Activated CD4-positive, alpha-beta T cell treated with anti-CD3 and anti-CD28 coated beads, Interleukin-2, amount 50 U/mL, for 16 hours (primary cell): ENCODE results near the gene CNTN5.

Experiments used
- DNase-seq: peaks from one replicate; pipeline ENCODE4 v3.0.0-alpha.2; 2020

Gene CNTN5

DNA sequence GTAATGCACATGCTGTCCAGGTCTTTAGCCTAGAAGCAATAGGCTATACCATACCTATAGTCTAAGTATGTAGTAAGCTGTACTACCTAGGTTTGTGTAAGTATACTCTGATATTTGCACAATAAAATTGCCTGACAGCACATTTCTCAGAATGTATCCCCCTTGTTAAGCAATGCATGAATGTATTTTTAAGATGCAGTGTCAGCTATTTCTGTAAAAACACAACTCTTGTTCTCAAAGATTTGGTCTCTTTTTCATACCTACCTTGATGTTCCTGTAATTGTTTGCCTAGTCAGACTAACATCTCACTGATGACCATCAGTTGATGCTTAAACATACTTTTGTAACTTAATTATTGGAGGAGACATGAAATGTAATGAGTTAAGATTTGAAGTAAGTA, 619.9 kb downstream of the CNTN5 start:
- DNase-seq = no peak

DNA sequence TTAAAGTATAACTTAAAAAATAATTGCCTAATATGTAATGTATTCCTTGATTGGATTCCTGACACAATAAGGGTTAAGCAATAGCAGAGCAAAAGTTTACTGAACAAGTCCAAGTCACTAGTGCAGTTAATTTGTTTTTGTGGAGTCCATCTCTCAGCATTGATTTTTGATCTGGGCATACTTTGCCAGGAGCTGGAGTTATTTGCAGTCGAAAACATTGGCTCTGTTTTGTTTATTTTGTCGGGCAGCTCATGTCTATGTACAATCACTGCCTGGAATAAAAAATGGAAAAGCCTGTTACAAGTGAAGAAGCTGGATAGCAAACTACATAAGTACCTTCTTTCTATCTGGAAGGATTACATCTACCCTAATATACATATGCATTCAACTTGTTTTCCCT, 625.2 kb downstream of the CNTN5 start:
- no peak for DNase-seq

DNA sequence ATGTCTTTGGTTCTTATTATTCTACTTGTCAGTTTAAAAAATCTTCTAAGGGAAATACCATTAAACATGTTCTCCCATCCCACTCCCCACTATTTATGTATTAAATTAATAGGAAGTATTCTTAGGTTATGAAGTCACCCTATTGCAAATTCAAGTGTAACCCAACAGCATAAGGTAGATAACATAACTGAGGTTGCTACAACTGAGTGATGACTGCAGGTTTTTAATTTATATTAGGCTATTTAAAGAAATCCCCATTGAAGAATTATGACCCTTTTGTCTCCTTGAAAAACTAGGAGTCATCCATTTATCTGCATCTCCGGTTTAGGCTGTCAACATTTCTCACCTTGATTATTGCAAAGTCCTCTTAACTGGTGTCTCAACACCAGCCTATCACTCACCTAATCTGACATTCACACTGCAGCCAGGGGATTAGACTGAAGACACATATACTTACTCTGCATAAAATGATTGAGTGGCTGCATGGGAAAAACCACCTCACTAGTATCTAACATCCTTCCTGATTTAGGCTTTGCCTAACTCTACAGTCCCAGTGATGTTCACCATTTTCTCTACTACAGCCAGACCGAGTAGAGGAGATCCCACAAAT, 649.4 kb downstream of the CNTN5 start:
- no peak for DNase-seq

DNA sequence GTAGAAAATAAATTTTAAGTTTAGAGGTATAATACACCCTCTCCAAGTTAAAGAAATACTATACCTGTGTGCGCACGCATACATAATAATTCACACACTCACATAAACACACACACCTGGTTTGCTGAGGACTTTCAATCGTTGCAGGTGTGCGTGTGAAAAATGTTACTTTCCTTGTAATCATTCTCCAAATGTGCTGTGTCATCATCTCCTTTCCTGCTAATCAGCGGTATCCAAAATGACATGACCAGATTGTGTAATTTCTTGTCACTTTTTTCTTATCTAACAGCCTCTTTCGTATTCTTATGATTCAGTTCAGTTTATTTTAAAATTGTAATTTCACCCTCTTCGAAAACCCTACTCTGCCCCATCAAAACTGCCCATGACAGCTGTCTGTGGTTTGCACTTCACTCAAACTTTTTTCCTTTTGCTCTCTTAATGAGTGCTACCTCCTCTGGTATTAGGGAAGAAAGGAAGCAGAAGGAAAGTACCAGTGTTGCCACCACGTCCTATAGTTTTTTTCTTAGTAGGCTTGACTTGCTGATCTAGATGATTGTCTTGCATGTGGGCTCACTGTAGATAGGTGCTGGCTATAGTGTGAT, 651.2 kb downstream of the CNTN5 start:
- DNase-seq = no peak

DNA sequence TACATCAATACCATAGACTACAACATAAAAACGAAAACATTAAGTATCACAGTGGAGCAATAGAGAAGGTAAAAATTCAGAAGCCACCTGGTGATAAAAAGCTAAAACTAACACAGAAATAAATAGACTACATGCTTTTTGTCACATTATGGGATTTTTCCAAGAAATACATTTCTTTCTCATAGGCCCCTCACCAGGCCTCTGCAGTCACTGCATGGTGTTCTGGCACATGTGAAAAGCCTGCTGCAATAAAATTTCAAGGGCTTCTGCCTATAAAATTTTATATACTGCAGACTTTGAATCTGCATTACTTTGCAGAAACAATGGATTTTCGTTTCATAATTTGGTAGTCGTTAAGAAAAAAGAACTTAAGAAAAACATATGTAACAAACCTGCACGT, 655.5 kb downstream of the CNTN5 start:
- no peak for DNase-seq

DNA sequence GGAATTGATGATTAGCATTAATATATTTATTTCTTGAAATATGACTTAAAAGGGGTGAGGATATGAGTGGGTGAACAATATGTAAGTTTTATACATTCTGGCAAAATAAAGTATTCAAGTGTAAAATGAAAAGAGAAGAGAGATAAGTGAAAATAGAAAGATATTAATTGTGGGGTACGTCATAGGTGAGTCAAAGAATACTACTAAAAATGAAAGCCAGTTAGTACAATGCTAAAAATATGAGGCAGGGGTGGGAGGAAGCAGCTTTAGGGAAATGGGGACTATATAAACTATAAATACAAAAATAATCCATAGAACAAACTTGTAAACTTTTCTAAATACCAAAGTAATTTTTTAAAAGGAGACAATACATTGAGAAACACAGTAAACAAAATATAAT, 661.4 kb downstream of the CNTN5 start:
- no peak for DNase-seq

DNA sequence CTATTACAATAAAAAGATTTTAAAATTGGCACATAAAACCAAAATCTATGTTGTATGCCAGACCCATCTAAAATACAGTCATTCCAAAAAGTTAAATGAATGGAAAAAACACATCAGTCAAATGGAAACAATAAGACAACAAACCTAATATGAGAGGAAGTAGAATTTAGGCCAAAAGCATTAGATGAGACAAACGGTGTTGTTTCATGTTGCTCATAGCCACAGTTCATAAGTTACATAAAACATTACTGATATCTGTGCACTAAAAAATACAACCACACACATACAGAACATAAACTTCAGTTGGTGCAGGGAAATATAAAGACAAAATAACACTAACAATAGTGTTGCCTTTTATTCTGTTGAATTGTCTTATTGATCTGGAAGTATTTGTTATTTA, 661.9 kb downstream of the CNTN5 start:
- DNase-seq = no peak

DNA sequence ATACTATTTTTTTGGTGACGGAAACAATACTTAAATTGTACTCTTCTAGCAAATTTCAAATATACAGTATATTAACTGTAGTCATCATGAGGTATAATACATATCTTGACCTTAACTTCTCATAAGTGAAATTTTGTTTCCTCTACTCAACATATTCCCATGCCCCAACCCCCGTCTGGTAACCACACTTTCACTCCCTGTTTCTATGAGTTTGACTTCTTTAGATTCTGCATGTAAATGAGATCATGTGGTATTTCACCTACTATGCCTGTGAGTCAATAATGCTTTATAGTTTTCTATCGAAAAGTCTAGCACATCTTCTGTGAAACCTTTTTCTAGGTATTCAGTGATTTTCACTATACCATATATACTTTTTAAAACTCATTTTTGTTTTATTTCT, 663.2 kb downstream of the CNTN5 start:
- no peak for DNase-seq

DNA sequence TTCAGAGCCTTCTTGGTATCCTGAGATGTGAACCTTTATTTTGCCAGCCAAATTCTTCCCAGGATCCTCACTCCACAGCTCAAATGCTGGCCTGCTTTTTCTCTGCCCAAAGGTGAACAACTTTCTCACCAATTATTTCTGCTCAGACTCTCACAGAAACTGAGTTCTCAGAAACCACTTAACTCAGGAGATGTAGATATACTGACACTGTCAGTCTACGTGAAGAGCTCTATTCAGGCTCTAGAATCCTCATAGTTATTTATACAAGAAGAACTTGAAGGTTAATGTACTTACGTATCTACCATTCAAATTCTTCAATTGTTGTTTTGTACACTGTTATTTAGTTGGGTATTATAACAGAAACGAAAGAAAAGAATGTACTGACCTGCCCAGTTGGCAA, 666.1 kb downstream of the CNTN5 start:
- no peak for DNase-seq

DNA sequence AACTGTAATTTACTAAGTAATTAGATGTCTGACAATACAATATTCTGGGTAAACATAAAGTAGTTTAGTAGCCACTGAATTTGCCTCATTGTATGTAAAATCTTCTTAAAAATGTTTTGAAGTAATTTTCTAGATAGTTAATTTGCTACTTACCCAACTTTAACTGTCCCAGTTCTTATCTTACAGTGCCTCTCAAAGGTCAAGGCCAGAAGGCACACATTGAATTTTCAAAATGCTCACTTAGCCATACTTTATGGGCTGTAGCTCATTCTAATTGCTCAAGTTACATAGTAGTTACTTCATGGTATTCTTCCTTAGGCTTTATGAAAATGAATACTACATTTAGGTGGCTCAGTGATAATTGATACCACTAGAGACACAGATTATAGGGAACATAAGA, 666.6 kb downstream of the CNTN5 start:
- DNase-seq = no peak

DNA sequence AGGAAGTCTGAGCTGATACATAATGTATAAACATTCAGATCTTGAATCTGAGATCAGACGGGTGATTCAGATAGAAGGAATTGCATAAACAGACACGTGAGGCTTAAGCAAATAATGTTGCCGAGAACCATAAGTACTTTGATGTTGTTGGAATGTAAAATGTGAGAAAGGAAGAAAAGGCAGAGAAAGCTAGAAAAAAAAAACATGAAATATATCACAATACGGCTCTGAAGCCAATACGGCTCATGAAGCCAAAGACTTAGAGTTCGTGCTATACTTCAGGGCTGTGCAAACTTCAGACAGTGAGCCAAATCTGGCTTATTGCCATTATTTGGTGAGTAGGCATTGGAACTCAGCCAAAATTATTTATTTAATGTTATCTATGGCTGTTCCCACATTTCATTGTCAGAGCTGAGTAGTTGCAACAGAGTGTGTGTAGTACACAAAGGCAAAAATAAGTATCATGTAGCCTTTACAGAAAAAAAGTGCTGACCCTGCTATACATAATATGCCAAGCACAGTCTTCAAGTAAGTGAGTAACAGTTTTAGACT, 673.3 kb downstream of the CNTN5 start:
- no peak for DNase-seq

DNA sequence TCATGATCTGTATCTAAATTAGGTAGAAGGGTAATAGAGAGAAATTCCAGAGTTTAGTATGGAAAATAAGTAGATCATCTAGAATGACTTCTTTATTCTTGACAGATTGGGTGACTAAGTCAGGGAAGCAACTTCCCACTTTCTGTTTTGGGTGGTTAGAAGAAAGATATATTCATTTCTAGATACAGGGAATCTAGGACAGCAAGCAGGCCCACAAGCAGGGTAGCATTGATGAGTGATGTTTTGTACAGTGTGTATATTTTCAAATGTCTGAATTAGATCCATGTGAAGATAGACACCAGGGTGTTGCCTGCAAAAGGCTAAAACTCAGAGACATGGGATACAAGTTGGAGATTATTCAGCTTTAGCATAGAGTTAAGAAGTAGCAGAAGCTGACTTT, 674.4 kb downstream of the CNTN5 start:
- DNase-seq = no peak

DNA sequence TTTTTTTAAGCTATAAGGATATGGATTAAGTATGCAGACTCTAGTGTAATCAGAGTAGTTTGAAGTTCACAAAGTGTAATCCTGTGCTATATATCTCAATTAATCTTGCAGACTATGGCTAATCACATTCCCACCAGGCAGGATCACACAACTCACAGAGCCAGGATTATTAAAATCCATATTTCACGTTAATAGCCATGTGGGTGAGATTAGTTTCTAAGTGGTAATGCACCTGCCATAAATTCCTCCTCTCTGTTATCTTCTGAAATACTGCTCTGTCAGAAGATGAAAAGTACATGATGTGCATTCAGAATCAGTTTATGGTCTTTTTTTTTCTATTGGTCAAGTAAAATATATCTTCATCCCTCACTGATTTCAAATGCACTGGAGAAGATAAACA, 686.1 kb downstream of the CNTN5 start:
- DNase-seq = no peak

DNA sequence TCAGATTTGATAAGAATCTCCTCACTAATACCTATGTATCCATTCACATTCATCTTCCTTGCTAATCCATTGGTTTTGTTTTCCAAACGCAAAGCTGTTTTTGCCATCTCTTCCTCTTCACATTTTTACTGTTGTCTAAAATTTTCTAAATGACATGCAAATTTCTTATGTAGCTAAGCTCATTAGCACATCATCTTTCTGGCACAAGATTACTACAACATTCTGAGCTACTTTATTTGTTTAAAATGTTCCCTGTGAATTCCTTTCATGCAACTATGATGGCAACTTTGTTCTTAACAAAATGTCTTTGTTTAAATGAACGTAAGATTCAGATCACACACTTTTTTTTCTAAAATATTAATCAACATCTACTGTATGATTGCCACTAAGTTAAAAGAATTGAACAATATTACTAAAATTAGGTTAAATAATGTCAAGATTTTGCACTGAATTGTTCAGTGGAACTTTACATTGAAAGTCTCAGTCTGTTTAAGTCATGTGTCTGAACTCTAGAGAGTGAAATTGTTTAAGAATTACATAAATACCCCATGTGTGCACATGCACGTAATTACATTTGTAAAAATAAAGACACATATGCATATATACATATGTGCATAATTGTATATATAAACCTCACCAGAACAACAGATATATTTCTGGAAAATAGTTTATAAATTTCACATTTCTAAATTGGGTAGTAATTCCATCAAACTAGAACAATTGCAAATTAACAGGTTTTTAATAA, 688.4 kb downstream of the CNTN5 start:
- no peak for DNase-seq

DNA sequence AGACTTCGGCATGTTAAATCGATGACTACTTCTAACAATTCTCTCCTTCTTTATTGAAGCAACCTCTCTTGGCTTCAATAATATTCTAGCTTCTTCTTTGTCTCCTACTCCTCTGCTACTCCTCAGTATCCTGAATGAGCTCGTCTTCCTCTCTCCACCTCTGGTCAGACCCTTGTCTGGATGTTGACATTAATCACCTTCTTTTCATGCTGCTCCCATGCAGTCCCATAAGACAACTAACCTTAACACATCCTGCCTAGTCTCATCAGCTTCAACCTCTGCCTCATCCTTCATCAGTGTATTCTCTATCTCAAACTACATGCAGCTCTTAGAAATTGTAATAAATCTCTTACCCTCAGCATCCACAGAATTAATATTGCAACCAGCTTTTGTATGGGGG, 695.6 kb downstream of the CNTN5 start:
- DNase-seq = no peak

DNA sequence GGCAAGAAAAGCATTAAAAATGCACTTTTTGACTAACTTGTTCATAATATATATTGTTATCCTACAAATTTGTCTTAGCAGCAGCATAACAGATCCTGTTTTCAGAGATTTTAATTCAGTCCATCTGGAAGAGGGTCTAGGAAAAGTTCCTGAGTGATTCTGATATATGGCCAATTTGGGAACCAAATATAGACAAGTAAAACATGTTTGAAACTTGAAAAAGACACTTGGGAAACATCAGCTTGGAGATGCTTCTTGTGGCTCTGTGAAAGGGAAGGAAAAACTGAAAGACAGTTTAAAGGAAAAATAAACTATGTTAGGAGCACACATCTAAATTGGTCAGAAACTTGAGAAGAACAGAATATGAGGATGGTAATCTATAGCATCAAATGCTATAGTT, 697.5 kb downstream of the CNTN5 start:
- no peak for DNase-seq

DNA sequence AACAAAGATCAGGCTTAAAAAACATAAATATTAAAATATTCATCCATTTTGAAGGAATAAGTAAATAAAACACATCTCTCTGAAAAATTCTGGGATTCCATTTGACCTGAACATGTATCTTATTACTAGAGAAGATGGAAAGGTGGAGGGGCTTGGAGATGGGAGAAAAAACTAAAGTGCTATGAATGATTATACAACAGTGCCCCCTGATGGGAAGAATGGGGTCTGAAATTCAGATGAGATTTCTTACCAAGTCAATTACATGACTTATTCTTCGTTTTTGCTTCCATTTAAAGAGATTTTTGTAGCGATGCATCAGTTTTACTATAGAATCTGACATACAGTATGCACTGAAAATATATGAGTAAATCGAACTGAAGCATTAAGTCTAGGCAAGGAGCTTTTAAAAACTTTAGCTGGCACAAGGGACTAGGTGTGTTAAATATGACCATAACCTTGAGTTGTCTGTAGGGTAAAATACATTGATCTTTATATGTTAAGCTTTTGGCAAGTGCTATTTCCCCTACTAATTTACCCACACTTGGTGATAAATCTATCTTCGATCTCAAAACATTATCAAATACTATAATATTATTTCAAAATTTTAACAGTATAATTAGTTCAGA, 718.8 kb downstream of the CNTN5 start:
- peak; percentile 1 for DNase-seq

DNA sequence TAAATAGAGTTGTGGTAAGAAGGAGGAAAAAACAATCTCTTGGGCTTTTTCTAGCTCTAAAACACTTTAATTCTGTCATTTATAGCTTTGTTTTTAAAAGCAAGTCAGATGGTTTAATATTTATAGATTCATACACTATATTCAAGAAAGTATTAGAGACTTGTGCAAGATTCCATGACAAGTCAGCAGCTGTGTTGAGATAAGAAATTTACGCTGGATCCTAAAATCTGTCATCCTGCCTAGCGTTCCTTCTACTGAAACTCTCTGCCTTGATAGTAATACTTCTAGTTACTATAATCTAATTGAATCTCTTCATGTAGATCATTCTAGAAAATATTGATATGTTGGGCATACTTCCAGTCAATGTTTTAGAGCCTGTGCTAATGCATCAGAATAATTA, 721.8 kb downstream of the CNTN5 start:
- DNase-seq = no peak

DNA sequence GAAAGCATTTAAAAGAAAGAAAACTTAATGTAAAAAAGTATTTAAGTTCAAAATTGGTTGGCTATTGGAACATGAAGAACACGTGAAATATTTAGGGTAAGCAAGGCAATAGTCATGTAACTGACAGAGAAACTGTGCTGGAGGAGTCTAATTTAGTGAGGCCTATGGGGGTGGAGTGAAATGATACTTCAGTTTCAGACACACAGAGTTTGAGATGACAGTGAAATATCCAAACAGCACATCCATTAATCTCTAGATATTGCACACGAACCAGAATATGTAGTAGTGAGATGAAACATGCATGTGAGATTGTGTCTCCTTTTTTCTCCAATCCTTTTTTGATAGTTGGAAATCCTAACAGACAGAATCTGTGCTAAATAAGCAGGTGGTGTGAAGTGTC, 739.0 kb downstream of the CNTN5 start:
- no peak for DNase-seq

DNA sequence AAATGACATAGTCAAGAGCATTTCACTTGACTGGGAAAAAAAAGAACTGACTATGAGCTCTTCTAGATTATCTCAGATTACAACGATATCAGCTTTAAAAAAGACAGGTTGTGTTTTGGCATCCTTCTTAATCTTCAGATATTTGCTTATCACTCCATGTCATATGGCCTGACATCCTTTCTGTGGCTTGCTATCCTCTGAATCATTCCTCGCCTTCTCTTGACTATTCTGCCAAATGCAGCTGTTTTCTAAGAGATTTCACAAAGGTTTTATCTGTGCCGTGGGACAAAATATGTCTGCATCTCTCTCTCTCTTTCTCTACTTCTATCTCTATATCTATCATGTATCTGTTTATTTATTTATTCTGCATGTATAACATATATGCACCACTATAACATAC, 746.1 kb downstream of the CNTN5 start:
- no peak for DNase-seq

DNA sequence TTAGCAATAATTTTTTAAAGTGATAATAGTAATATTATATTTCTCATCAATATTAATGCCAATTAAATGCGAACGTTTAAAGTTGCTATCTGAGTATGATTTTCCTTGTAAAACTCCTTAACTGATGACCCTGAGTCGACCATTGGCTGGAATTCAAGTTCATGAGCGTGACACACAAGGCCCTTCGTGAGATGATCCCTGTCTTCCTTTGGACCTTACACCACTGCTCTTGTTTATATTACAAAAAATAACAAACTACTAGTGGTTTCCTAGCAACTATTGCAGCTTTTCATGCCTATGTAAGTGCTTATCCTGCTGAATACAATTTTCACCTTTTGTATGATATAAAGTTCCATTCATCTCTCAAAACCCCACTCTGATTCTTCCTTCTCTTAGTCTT, 752.9 kb downstream of the CNTN5 start:
- DNase-seq = no peak

DNA sequence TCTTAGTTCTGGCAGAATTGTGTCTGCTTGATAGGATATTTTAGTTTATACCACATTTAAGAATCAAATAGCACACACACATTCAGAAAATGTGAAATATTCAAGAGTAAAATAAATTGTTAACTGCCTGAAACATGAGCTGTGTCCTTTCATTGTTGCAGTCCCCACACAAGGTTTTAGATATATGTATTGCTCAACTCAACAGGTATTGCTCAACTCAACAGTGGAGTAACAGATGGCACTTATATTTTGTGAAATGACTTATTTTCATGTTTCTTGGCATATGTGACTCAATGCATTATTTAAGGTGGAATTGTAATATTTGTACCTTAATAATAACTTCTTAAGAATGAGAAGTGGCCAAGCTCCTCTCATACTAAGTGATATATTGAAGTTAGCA, 760.3 kb downstream of the CNTN5 start:
- DNase-seq = no peak

DNA sequence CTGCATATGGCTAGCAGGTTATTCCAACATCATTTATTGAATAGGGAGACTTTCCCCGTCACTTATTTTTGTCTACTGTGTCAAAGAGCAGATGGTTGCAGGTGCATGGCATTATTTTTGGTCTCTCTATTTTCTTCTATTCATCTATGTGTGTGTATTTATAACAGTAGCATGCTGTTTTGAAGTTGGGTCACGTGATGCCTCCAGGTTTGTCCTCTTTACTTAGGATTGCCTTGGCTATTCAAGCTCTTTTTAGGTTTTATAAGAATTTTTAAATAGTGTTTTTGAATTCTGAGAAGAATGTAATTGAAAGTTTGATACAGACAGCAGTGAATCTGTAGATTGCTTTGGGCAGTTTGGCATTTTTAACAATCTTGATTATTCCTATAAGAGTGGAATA, 770.6 kb downstream of the CNTN5 start:
- no peak for DNase-seq

DNA sequence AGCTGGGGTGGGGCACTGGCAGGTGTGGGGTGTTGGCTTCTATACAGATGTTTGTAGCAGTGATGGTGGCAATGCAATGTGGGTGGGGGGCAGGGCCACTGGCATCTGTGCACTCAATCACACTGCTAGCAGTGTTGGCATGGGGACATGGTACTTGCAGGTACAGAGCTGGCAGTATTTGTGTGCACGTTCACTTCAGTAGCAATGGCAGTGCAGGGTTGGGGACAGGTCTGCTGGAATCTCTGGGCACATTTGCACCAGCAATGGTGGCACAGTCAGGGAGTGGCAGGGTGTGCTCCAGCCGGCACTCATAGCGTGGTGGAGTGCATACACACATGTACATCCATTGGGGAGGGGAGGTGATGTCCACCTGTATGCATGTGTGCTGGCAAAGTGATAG, 775.2 kb downstream of the CNTN5 start:
- DNase-seq = no peak
